Transverse colon (tissue), 4 donors: ENCODE measurements around the gene CREB5.

Source experiments
- EP300 ChIP-seq: sonication (generic); formaldehyde crosslinking; IDR thresholded peaks from one replicate; pipeline ENCODE4 v1.6.1; 2017; ENCODE audit warnings: antibody characterized with exemption, low read depth
- POLR2AphosphoS5 ChIP-seq, 3 donors: sonication (generic); formaldehyde crosslinking; IDR thresholded peaks; one replicate each; pipeline ENCODE4 v1.6.1; 2016; ENCODE audit warnings: antibody characterized with exemption in 3 of 3
- TF ChIP-seq, protein P1 (sequence below), 5 experiments: fragments of 200-600 bp in 3 of 5; fragments of 450-650 bp in 2 of 5; sonication (generic) in 3 of 5; IDR thresholded peaks; 1 replicate in 2 of 5; 2 replicates in 3 of 5; pipeline ENCODE4 v1.5.1; 2016 to 2017; ENCODE audit warnings: antibody characterized with exemption in 5 of 5, inconsistent platforms in 3 of 5, mild to moderate bottlenecking in 2 of 5, moderate library complexity in 1 of 5

DNA sequence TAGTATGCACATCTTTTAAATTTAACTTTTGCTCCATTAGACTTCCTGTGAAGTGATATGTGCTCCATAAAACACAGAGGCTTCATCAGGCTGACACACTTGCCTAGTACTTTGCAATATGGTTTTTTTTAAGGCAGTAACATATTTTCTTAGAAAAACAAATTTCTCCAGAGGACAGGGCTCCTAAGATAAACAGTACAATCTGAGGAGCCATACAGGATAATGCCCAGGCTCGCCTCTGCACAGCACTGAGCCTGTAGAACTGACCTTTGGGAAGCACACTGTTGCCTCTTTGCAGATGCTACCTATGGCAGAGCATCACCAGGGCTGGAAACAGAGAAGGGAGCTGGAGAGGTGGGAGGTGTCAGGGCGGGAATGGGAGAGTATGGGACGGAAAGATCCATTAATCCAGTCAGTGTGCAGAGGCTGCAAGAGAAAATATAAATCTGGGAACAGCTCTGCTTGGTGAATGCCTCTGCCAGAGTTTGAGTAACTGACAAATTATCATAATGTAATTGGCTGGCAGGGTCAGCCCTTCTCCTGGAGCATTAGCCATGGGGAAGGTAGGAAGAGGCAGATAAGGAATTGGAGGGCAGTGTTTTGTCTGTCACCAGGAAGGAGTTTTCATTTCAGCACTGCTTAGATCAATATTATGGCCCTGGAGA is 132.3 kb downstream of the CREB5 start:
- TF ChIP-seq POLR2AphosphoS5 (IDR thresholded peaks at IDR 0.05): no peak
- TF ChIP-seq, protein P1, sequence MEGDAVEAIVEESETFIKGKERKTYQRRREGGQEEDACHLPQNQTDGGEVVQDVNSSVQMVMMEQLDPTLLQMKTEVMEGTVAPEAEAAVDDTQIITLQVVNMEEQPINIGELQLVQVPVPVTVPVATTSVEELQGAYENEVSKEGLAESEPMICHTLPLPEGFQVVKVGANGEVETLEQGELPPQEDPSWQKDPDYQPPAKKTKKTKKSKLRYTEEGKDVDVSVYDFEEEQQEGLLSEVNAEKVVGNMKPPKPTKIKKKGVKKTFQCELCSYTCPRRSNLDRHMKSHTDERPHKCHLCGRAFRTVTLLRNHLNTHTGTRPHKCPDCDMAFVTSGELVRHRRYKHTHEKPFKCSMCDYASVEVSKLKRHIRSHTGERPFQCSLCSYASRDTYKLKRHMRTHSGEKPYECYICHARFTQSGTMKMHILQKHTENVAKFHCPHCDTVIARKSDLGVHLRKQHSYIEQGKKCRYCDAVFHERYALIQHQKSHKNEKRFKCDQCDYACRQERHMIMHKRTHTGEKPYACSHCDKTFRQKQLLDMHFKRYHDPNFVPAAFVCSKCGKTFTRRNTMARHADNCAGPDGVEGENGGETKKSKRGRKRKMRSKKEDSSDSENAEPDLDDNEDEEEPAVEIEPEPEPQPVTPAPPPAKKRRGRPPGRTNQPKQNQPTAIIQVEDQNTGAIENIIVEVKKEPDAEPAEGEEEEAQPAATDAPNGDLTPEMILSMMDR (IDR thresholded peaks at IDR 0.05): no peak
- TF ChIP-seq EP300: no peak
